SK-N-SH (cell line): Measurements from ENCODE around the gene PACSIN2. TPM values are rescaled to one million over a fixed set of nuclear protein-coding genes. Genes with fewer than 3 reads are reported as not detected.

ENCODE experiments used
- CTCF ChIA-PET: fragments of 300-600, 350-600 bp; formaldehyde crosslinking; extraction: SDS; loops from one replicate; lab custom pipeline; 2021; lab: Yijun Ruan, JAX
- POLR2A ChIA-PET: fragments of 350-600 bp; sonication (Branson Sonifier 250); formaldehyde crosslinking; extraction: SDS; loops from one replicate; lab custom pipeline; 2020; ENCODE audit warnings: antibody characterized with exemption, inconsistent platforms; lab: Yijun Ruan, JAX
- DNase-seq: peaks from one replicate; pipeline ENCODE4 v3.0.0; 2012
- H2AFZ ChIP-seq: fragments of 200-600 bp; sonication (generic); 2 replicates; pipeline ENCODE4 v1.8.1; 2016; ENCODE audit warnings: antibody characterized with exemption, mild to moderate bottlenecking, low read depth
- H3F3A ChIP-seq: fragments of 200-600 bp; sonication (generic); replicated peaks from 2 replicates; pipeline ENCODE3; 2016; ENCODE audit warnings: antibody characterized with exemption, mild to moderate bottlenecking; ENCODE audit not compliant: insufficient read depth
- H3K27ac ChIP-seq, 2 experiments: fragments of 200-500 bp in 1 of 2; fragments of 200-600 bp in 1 of 2; sonication (Bioruptor generic) in 1 of 2; sonication (generic), shearing (Covaris generic) in 1 of 2; 2 replicates each; pipeline versions ENCODE4 v1.5.1 to v1.6.1; 2014 to 2016; ENCODE audit warnings: low read depth in 2 of 2, inconsistent platforms in 1 of 2, low read length in 1 of 2, mild to moderate bottlenecking in 1 of 2, mixed read lengths in 1 of 2
- H3K27me3 ChIP-seq: fragments of 200-600 bp; sonication (generic), shearing (Covaris generic); 2 replicates; pipeline ENCODE4 v1.6.1; 2016; ENCODE audit warnings: mixed run types; ENCODE audit not compliant: insufficient read depth
- H3K36me3 ChIP-seq, 2 experiments: fragments of 200-500 bp in 1 of 2; fragments of 200-600 bp in 1 of 2; sonication (Bioruptor generic) in 1 of 2; sonication (generic) in 1 of 2; replicated peaks in 1 of 2; 2 replicates each; pipeline versions ENCODE3 to v1.5.1; 2014 to 2016; ENCODE audit warnings: low read length in 1 of 2, mild to moderate bottlenecking in 1 of 2; ENCODE audit not compliant: insufficient read depth in 2 of 2, control insufficient read depth in 1 of 2
- H3K4me1 ChIP-seq, 2 experiments: fragments of 200-500 bp in 1 of 2; fragments of 200-600 bp in 1 of 2; sonication (Bioruptor generic) in 1 of 2; sonication (generic), shearing (Covaris generic) in 1 of 2; 2 replicates each; pipeline versions ENCODE4 v1.5.1 to v1.6.1; 2014 to 2016; ENCODE audit warnings: low read depth in 1 of 2, low read length in 1 of 2, mixed run types in 1 of 2; ENCODE audit not compliant: insufficient read depth in 2 of 2, control insufficient read depth in 1 of 2
- H3K4me2 ChIP-seq: fragments of 200-600 bp; sonication (generic), shearing (Covaris generic); 2 replicates; pipeline ENCODE4 v1.6.1; 2017; ENCODE audit warnings: mixed run types
- H3K4me3 ChIP-seq, 2 experiments: fragments of 200-500 bp in 1 of 2; fragments of 200-600 bp in 1 of 2; sonication (Bioruptor generic) in 1 of 2; sonication (generic), shearing (Covaris generic) in 1 of 2; 2 replicates each; pipeline versions ENCODE4 v1.5.1 to v1.8.1; 2014 to 2016; ENCODE audit warnings: low read depth in 2 of 2, inconsistent platforms in 1 of 2, low read length in 1 of 2, mild to moderate bottlenecking in 1 of 2, mixed read lengths in 1 of 2, moderate library complexity in 1 of 2
- H3K79me2 ChIP-seq: fragments of 200-600 bp; sonication (generic); 2 replicates; pipeline ENCODE4 v1.8.1; 2017; ENCODE audit warnings: mild to moderate bottlenecking; ENCODE audit not compliant: insufficient read depth
- H3K9ac ChIP-seq: fragments of 200-600 bp; sonication (generic); 2 replicates; pipeline ENCODE4 v1.6.1; 2017; ENCODE audit warnings: mixed run types
- H3K9me2 ChIP-seq: fragments of 200-600 bp; sonication (generic); 2 replicates; pipeline ENCODE4 v1.6.1; 2017; ENCODE audit warnings: mixed run types
- H3K9me3 ChIP-seq: fragments of 200-600 bp; sonication (generic); 2 replicates; pipeline ENCODE4 v1.6.1; 2017; ENCODE audit warnings: mixed run types, mild to moderate bottlenecking, moderate library complexity
- H4K20me1 ChIP-seq: fragments of 200-600 bp; sonication (generic); 2 replicates; pipeline ENCODE4 v1.6.1; 2017; ENCODE audit warnings: mild to moderate bottlenecking, mixed run types; ENCODE audit not compliant: insufficient read depth
- FOSL2 ChIP-seq: IDR thresholded peaks from 2 replicates; pipeline ENCODE4 v1.4.0; 2012; ENCODE audit warnings: low read depth, mild to moderate bottlenecking, moderate library complexity, borderline replicate concordance
- GATA2 ChIP-seq: sonication (generic); formaldehyde crosslinking; IDR thresholded peaks from 2 replicates; pipeline ENCODE4 v1.5.0; 2020; ENCODE audit warnings: mild to moderate bottlenecking, missing genetic modification reagents
- MXI1 ChIP-seq: IDR thresholded peaks from 2 replicates; pipeline ENCODE4 v1.6.1; 2012; ENCODE audit warnings: mild to moderate bottlenecking, low read depth, low read length, improper control_type of control experiment
- NFIC ChIP-seq: IDR thresholded peaks from 2 replicates; pipeline ENCODE4 v1.4.0; 2012; ENCODE audit warnings: borderline replicate concordance
- NRF1 ChIP-seq: IDR thresholded peaks from 2 replicates; pipeline ENCODE4 v1.6.1; 2012; ENCODE audit warnings: low read depth, mild to moderate bottlenecking, low read length
- RCOR1 ChIP-seq: fragments of 150-350 bp; IDR thresholded peaks from 2 replicates; pipeline ENCODE4 v1.6.1; 2017; ENCODE audit warnings: antibody characterized with exemption, low read length
- RFX5 ChIP-seq: IDR thresholded peaks from 2 replicates; pipeline ENCODE4 v1.6.1; 2012; ENCODE audit warnings: mild to moderate bottlenecking, improper control_type of control experiment, low read length
- TEAD4 ChIP-seq: IDR thresholded peaks from 2 replicates; pipeline ENCODE4 v1.4.0; 2012; ENCODE audit warnings: mild to moderate bottlenecking, borderline replicate concordance; ENCODE audit not compliant: insufficient read depth
- WGBS: methylation state at CpG from one replicate; pipeline ENCODE4 v1.1.6; 2017; ENCODE audit warnings: low lambda C conversion rate; 5-methylcytosine and 5-hydroxymethylcytosine counted together
- polyA plus RNA-seq, 3 experiments: library from polyadenylated mRNA; depleted of rRNA; stranded (reverse); fragments of >200 nt; gene quantifications; 2 replicates each; pipeline ENCODE4 v1.2.3, GENCODE V29; 2012
- TF ChIP-seq, protein P1 (sequence below): fragments of 200-600 bp; sonication (generic); IDR thresholded peaks from 2 replicates; pipeline ENCODE4 v1.6.1; 2017; ENCODE audit warnings: antibody characterized with exemption, mild to moderate bottlenecking, moderate library complexity
- TF ChIP-seq, protein P2 (sequence below): IDR thresholded peaks from 2 replicates; pipeline ENCODE4 v1.4.0; 2012; ENCODE audit warnings: low read depth, borderline replicate concordance
- TF ChIP-seq, protein P3 (sequence below): IDR thresholded peaks from 2 replicates; pipeline ENCODE4 v1.4.0; 2012; ENCODE audit warnings: low read depth, borderline replicate concordance
- TF ChIP-seq, protein P4 (sequence below): fragments of 150-350 bp; IDR thresholded peaks from 2 replicates; pipeline ENCODE4 v1.6.1; 2016; ENCODE audit warnings: mild to moderate bottlenecking, low read depth, low read length

The PACSIN2 gene
- polyA plus RNA-seq, 1 of the 3 experiments (the other 2 are of a cell fraction) = 60.5 TPM

DNA sequence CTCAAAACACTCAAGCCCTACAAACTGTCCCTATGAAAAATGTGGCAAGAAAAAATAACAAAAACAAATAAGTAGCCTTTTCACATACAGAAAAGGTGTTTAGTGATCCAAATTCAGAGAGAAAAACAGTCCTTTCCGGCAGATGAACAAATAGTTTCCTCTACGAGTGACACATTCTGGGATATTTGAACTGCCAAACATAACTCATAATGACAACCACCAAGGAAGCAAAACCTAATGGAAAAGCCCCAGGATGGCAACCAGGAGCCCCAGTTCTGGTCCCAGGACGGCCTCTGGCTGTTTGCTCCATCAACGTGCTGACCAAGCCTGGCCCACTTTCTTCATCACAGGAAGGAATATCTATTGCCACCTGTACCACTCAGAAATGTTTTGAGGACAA lies 6.0 kb downstream of the PACSIN2 start:
- no peak for DNase-seq
- CTCF ChIA-PET = no interaction called here
- peaks cover 8 to 29% of the 10 kb centered on the region in 2 experiments; a peak in 2 of 4 replicates for H3K4me1 ChIP-seq

More for the DNA sequence above, 6.0 kb downstream of the PACSIN2 start:
- H3K4me2 ChIP-seq = no peak overlapping the region
- H4K20me1 ChIP-seq = peaks cover 20% of the 10 kb centered on the region
- no peak overlapping the region for H3K27ac ChIP-seq
- no peak overlapping the region for H2AFZ ChIP-seq
- 77% methylated on average over 3 of the region's 4 CpGs for WGBS
- peaks cover 97% of the 10 kb centered on the region for H3K79me2 ChIP-seq
- no peak overlapping the region for H3K9ac ChIP-seq
- POLR2A ChIA-PET = no interaction called here
- no peak overlapping the region for H3K4me3 ChIP-seq
- TF ChIP-seq GATA2 (CRISPR knock-in tag) (no peak), NRF1 (no peak), NFIC (no peak), RFX5 (no peak), FOSL2 (no peak), MXI1 (no peak), TEAD4 (no peak), RCOR1 (no peak)
- TF ChIP-seq, protein P1, sequence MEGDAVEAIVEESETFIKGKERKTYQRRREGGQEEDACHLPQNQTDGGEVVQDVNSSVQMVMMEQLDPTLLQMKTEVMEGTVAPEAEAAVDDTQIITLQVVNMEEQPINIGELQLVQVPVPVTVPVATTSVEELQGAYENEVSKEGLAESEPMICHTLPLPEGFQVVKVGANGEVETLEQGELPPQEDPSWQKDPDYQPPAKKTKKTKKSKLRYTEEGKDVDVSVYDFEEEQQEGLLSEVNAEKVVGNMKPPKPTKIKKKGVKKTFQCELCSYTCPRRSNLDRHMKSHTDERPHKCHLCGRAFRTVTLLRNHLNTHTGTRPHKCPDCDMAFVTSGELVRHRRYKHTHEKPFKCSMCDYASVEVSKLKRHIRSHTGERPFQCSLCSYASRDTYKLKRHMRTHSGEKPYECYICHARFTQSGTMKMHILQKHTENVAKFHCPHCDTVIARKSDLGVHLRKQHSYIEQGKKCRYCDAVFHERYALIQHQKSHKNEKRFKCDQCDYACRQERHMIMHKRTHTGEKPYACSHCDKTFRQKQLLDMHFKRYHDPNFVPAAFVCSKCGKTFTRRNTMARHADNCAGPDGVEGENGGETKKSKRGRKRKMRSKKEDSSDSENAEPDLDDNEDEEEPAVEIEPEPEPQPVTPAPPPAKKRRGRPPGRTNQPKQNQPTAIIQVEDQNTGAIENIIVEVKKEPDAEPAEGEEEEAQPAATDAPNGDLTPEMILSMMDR = no peak
- TF ChIP-seq, protein P2, sequence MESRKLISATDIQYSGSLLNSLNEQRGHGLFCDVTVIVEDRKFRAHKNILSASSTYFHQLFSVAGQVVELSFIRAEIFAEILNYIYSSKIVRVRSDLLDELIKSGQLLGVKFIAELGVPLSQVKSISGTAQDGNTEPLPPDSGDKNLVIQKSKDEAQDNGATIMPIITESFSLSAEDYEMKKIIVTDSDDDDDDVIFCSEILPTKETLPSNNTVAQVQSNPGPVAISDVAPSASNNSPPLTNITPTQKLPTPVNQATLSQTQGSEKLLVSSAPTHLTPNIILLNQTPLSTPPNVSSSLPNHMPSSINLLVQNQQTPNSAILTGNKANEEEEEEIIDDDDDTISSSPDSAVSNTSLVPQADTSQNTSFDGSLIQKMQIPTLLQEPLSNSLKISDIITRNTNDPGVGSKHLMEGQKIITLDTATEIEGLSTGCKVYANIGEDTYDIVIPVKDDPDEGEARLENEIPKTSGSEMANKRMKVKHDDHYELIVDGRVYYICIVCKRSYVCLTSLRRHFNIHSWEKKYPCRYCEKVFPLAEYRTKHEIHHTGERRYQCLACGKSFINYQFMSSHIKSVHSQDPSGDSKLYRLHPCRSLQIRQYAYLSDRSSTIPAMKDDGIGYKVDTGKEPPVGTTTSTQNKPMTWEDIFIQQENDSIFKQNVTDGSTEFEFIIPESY = no peak
- TF ChIP-seq, protein P3, sequence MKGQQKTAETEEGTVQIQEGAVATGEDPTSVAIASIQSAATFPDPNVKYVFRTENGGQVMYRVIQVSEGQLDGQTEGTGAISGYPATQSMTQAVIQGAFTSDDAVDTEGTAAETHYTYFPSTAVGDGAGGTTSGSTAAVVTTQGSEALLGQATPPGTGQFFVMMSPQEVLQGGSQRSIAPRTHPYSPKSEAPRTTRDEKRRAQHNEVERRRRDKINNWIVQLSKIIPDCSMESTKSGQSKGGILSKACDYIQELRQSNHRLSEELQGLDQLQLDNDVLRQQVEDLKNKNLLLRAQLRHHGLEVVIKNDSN = no peak
- TF ChIP-seq, protein P4, sequence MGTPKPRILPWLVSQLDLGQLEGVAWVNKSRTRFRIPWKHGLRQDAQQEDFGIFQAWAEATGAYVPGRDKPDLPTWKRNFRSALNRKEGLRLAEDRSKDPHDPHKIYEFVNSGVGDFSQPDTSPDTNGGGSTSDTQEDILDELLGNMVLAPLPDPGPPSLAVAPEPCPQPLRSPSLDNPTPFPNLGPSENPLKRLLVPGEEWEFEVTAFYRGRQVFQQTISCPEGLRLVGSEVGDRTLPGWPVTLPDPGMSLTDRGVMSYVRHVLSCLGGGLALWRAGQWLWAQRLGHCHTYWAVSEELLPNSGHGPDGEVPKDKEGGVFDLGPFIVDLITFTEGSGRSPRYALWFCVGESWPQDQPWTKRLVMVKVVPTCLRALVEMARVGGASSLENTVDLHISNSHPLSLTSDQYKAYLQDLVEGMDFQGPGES = no peak
- H3F3A ChIP-seq = no peaks in the 10 kb centered on the region
- no peaks in the 10 kb centered on the region for H3K9me2 ChIP-seq
- H3K9me3 ChIP-seq = no peaks in the 10 kb centered on the region
- no peaks in the 10 kb centered on the region for H3K27me3 ChIP-seq
- H3K36me3 ChIP-seq = no peaks in the 10 kb centered on the region
